Central memory CD8-positive, alpha-beta T cell (primary cell): ENCODE data around the gene FAM184A.

Experiments
- ATAC-seq: fragments of 150-1000 bp; cut with Tn5 transposase; replicated peaks from 2 replicates; pipeline ENCODE4 v1.10.0; 2022; ENCODE audit warnings: mild to moderate bottlenecking, moderate FRiP score, moderate number of reproducible peaks; ENCODE audit not compliant: poor library complexity, severe bottlenecking; ENCODE audit errors: extremely low read depth
- DNase-seq, 2 donors: peaks; one replicate each; pipeline ENCODE4 v3.0.0; 2021; ENCODE audit warnings: low spot score in 2 of 2
- H3K27ac Mint-ChIP-seq: one replicate; pipeline ENCODE4 v1.8.0; 2022; ENCODE audit warnings: low read depth, mild to moderate bottlenecking, moderate library complexity, mixed read lengths
- H3K27me3 Mint-ChIP-seq: one replicate; pipeline ENCODE4 v1.8.0; 2022; ENCODE audit warnings: mixed read lengths
- H3K36me3 Mint-ChIP-seq: one replicate; pipeline ENCODE4 v1.8.0; 2022; ENCODE audit warnings: mild to moderate bottlenecking, moderate library complexity, mixed read lengths; ENCODE audit not compliant: insufficient read depth
- H3K4me1 Mint-ChIP-seq: one replicate; pipeline ENCODE4 v1.8.0; 2022; ENCODE audit warnings: mixed read lengths
- H3K4me3 Mint-ChIP-seq: one replicate; pipeline ENCODE4 v1.8.0; 2022; ENCODE audit warnings: mild to moderate bottlenecking, moderate library complexity, mixed read lengths
- H3K9me3 Mint-ChIP-seq: one replicate; pipeline ENCODE4 v1.8.0; 2022; ENCODE audit warnings: mixed read lengths

Gene FAM184A

GRCh38 chr6:118921084-118921483 lies 157.4 kb downstream of the FAM184A start:
- Mint-ChIP-seq H3K4me1 (peaks cover 7% of the 10 kb centered on the region), H3K36me3 (peaks cover 28% of the 10 kb centered on the region), H3K27me3 (no peaks in the 10 kb centered on the region), H3K4me3 (no peak overlapping the region), H3K9me3 (no peaks in the 10 kb centered on the region), H3K27ac (no peak overlapping the region)
- DNase-seq: no peak
- no peak for ATAC-seq

DNA sequence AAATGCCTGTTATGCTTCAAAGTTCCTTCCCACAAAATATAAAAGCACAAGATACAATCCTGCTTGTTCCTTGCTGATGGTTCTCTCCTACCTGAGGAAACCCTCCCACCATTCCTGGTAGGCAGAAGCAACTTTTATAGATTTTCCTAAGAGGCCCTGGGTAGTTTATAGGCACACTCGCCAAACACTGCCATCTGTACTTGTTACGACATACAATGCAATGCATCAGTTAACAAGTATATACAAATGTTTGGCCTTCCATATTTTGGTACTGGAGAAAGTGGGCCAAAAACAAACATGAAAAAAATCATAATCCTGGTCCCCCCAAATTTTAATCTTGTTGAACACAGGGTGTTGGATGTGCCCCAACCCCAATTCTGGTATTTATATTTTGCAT lies 160.1 kb downstream of the FAM184A start:
- H3K4me1 Mint-ChIP-seq: peaks cover 10% of the 10 kb centered on the region

DNA sequence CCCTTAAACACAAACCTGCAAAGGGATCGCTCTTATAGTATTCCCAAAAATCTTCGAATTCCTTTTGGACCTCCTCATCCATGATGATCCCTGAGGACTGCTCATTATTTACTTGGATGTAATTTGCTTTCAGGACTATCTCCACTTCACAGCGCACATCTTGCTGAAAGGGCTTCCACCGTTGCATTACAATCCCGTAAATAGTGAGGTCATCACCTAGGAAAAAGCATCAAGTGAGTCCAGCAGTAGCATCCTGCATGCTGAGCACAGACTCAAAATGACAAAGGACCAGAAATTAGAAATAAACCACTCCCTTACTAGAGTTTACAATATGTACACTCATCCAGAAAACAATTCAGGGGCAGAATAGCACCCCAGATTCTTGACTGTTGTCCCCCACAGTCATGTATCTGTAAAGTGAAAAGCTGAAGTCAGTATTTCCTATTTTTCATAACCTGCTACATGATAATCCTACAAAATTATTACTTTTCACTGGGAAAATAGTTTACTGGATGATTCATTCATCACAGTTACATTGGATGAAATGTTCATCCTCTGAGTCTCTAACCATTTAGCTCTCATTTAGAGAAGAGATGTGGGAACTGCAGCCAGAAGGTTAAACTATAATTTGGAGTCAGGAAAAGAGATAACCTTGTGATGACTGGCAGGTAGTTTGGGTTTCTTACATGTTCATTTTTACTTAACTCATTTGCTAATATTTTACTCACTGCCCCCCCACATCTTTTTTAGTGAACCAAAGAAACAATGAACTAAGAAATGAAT lies 160.7 kb downstream of the FAM184A start:
- H3K27ac Mint-ChIP-seq: no peak overlapping the region
- peaks cover 10% of the 10 kb centered on the region for H3K4me1 Mint-ChIP-seq
- ATAC-seq (no peak), DNase-seq (no peak)
- H3K36me3 Mint-ChIP-seq: peaks cover 33% of the 10 kb centered on the region
- H3K9me3 Mint-ChIP-seq: no peaks in the 10 kb centered on the region
- H3K27me3 Mint-ChIP-seq: no peaks in the 10 kb centered on the region
- H3K4me3 Mint-ChIP-seq: no peak overlapping the region

More for the DNA sequence above, 160.1 kb downstream of the FAM184A start:
- DNase-seq: no peak
- no peak for ATAC-seq
- Mint-ChIP-seq H3K36me3 (peaks cover 32% of the 10 kb centered on the region), H3K27me3 (no peaks in the 10 kb centered on the region), H3K27ac (no peak overlapping the region), H3K9me3 (no peaks in the 10 kb centered on the region), H3K4me3 (no peak overlapping the region)

DNA sequence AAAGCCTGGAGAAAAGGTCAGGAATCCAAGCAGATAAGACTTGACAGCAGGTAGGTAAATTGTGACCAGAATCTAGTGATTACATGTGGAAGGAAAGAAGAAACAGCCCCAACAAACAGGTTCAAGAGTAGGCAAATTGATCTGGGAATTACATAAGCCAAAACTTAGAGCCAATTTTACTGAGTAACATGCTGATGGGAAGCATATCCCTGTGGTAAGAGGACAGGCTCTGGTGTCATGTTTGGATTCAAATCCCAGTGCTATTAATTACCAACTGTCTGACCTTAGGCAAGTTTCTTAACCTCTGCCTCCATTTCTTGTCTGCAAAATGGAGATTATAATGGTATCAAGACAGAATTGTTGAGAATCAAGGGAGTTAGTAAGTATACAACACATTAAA lies 163.9 kb downstream of the FAM184A start:
- no peak overlapping the region for H3K4me3 Mint-ChIP-seq
- ATAC-seq: no peak
- H3K27ac Mint-ChIP-seq: no peak overlapping the region
- no peak for DNase-seq
- H3K4me1 Mint-ChIP-seq: peaks cover 10% of the 10 kb centered on the region
- H3K27me3 Mint-ChIP-seq: no peaks in the 10 kb centered on the region
- H3K9me3 Mint-ChIP-seq: no peaks in the 10 kb centered on the region
- H3K36me3 Mint-ChIP-seq: peaks cover 42% of the 10 kb centered on the region

DNA sequence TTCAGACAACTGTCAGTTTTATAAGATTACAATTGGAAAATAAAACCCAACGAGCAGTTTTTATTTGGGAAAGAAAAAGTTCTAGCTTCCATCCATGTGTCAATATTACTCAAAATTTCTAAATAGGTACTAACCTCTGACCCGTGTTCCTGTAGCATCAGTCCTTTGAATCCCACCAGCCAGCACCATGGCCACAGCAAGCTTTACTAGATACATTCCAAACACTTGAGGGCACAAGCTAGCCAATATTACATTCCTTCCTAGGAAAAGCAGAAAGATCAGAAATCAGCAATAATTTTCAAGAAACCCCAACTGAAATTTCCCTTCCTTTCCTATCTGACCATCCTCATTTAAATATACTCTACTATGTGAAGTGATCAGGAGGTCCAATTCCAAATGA lies 165.3 kb downstream of the FAM184A start:
- Mint-ChIP-seq H3K4me1 (peaks cover 10% of the 10 kb centered on the region), H3K27ac (no peak overlapping the region), H3K9me3 (no peaks in the 10 kb centered on the region), H3K36me3 (peaks cover 47% of the 10 kb centered on the region), H3K4me3 (no peak overlapping the region), H3K27me3 (no peaks in the 10 kb centered on the region)
- no peak for DNase-seq
- ATAC-seq: no peak

DNA sequence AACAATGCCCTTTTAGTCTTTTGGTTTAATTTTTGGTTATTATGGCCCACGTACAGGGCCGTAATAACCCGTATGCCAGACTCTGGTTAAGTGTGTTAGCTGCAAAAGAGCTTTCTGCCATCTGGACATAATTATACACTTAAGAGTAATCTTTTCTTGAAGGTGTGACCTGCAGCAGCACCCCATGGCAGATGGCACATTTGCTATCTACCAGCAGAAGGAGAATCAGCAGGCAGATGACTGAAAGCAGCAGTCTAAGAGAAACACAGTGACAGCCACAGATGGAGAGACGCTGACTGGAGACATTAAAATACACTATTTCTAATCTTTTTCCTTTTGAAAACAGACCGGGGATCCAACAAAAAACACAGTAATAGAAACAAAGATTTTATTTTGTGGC lies 165.8 kb downstream of the FAM184A start:
- DNase-seq (no peak), ATAC-seq (no peak)
- no peaks in the 10 kb centered on the region for H3K27me3 Mint-ChIP-seq
- no peak overlapping the region for H3K27ac Mint-ChIP-seq
- no peak overlapping the region for H3K4me3 Mint-ChIP-seq
- peaks cover 10% of the 10 kb centered on the region for H3K4me1 Mint-ChIP-seq
- H3K9me3 Mint-ChIP-seq: no peaks in the 10 kb centered on the region
- H3K36me3 Mint-ChIP-seq: peaks cover 49% of the 10 kb centered on the region
